GM12801 (cell line): ENCODE results near the gene SCN3A.

Experiments
- TF ChIP-seq, protein P1 (sequence below): IDR thresholded peaks from one replicate; pipeline ENCODE4 v1.5.1; 2011; ENCODE audit warnings: control low read depth; ENCODE audit not compliant: insufficient read length; ENCODE audit errors: extremely low read depth

SCN3A gene

DNA sequence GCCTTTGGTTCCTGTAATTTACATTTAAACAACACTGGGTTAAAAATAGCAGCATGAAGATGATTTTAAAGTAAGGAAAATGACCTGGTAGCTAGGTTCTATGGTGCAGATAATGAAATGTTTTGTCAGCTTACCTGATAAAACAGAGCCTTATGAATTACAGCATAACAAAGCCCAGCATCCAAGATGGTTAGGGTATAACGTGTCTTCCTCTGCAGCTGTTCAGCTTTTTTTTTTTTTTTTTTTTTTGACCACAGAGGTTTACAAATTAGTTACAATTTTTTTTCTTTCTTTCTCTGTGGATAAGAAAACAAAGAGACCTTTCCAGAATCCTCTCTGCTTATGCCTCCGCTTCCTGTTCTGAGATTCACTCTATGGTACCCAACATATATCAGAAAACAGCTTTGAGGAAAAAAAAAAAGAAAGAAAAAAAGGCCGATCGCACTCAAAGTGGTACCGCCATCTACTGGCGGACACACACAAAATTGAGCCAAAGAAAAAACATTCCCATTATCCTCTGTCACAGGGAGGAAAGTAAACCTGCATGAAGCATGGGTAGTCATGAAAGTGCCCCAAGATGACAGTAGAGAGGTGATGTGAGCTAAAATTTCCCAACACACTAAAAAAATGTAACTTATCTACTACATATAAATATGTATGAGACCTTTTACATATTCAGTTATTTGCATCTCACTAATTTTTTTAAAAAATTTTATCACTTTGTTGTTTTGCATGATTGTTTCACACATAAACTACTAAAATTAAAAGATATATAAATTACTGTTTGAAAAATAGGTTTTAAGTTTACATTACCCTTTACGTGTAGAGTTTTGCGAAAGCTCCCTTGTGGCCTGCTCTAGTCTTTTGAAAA is at the start of gene SCN3A:
Gene SCN3A, minus strand, starts transcription at position 362 of the 871 bp plus-strand sequence. CDS start 27,656 bp downstream, outside the sequence.
- TF ChIP-seq, protein P1, sequence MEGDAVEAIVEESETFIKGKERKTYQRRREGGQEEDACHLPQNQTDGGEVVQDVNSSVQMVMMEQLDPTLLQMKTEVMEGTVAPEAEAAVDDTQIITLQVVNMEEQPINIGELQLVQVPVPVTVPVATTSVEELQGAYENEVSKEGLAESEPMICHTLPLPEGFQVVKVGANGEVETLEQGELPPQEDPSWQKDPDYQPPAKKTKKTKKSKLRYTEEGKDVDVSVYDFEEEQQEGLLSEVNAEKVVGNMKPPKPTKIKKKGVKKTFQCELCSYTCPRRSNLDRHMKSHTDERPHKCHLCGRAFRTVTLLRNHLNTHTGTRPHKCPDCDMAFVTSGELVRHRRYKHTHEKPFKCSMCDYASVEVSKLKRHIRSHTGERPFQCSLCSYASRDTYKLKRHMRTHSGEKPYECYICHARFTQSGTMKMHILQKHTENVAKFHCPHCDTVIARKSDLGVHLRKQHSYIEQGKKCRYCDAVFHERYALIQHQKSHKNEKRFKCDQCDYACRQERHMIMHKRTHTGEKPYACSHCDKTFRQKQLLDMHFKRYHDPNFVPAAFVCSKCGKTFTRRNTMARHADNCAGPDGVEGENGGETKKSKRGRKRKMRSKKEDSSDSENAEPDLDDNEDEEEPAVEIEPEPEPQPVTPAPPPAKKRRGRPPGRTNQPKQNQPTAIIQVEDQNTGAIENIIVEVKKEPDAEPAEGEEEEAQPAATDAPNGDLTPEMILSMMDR, result no peak

DNA sequence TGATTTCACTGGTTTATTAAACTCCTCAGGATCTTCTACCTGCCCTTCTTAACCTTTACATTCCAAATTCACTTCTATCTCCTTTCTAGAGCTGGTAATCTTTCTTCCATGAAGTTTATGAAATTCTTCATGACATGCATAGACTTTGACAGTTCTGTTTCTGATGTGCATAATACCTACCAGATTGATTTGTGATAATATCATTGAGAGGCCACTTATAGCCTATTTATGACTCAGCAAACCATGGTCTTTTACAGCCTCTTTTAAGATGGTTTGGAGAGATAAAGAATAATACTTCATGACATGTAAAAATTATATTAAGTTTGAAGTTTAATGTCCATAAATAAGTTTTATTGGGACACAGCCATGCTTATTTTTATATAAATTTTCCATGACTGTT is 49.3 kb upstream of the SCN3A start:
- TF ChIP-seq, protein P1, result no peak

DNA sequence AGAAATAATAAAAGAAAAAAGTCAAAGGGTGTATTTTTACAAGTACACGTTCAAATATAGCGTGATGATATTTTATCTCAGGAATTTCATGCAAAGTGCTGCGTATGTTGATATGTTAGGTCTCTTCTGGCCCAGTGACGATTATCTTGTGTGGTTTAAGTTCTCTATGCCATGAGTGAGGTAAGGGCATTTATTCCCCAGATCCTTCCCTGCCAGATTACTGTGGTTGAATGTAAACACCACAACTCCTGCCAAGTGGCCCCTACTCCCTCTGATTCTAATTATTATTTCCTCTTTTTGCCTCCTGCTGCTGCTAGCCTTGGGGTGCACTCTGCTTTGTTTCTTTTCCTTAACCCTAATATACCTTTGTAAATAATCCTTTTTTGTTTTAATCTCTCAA is 47.5 kb upstream of the SCN3A start:
- TF ChIP-seq, protein P1, result no peak

DNA sequence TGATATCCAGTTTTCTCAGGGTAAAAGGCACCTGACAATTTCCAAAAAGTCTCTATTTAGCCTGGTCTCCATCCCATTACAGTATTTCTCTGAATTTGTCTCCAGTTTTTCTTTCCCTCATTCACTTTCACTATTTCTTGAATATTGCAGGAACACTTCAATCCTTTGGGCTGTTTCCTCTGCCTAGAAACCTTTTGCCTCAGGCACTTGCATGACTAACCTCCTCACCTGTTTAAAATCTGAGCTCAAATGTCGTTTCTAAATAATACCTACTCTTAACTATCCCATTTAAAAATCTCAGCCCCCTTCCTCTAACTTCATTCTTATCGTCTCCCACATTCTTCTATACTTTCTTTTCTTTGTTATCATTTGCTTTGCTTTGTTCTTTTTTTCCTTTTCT is 44.4 kb upstream of the SCN3A start:
- TF ChIP-seq, protein P1, result no peak

DNA sequence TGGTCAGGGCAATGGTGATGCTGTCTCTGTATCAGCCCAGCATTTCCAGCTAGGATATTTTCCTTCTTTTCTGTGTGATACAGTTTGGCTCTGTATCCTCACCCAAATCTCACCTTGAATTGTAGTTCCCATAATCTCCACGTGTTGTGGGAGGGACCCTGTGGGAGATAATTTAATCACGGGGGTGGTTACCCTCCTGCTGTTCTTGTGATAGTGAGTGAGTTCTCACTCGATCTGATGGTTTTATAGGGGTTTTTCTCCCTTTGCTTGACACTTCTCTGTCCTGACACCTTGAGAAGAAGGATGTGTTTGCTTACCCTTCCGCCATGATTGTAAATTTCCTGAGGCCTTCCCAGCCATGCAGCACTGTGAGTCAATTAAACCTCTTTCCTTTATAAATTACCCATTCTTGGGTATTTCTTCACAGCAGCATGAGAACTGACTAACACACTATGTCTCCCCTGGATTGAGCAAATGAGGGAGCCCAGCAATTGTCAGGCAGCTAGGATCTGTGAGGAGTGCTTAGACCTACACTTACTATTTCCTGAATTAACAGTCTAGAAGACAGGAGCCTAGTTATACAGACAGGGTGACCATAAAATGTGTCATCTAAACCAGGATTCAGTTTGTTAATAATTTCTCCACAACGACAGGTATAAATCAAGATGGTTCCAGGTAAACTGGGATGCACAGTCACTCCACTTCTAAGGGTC is 41.4 kb upstream of the SCN3A start:
- TF ChIP-seq, protein P1, result no peak

DNA sequence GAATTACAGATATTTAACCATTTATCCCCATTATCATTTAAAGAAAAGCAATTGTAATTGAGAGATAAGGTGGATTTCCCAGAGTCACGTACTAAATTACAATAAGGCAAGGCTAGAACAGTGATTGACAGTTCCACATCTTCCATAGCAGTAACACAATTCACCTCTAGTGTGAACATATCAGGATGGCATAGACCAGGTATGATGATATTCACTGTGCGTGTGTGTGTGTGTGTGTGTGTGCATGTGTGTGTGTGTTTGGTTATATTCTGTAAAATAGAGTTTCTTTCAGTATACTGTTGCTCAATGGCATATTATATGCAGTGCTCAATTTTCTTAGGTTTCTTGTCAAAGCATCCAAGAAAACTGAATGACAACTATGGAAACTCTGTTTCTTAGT is 37.1 kb upstream of the SCN3A start:
- TF ChIP-seq, protein P1, result no peak

DNA sequence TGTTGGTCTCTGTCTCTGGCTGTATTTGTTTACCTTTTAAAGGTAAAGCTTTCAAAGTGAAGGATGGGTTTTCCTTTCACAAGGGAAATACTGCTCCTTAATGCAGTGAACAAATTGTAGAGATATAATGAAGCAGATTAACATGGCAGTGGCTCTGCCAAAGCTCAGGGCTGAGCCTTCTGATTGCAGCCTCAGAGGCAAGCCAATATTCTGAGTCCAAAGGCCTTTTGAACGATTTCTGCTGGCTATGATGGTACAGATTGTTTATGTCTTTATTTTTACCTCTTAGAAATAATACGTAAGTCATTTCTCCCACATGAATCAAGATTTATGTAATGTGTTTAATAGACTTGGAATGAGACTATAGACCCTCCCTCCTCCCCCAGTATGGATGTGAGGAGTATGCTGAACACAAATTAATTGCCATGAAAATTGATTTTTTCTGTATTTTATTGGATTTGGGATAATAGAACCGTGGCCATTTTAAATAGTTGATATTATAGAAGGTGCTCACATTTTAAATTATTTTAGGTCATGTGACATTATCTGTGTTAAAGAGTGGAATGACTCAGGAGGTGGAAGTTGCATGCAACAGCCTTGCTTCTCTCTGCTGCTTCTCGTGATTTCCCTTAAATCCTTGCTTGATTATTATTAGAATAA is 36.1 kb upstream of the SCN3A start:
- TF ChIP-seq, protein P1, result no peak
